Left kidney (tissue), 2 donors: ENCODE results near the gene PCMTD2. TPM values are rescaled to one million over a fixed set of nuclear protein-coding genes. Genes with fewer than 3 reads are reported as not detected.

ENCODE experiments used
- DNase-seq: peaks from one replicate; pipeline ENCODE4 v3.0.0-alpha.2; 2013
- polyA plus RNA-seq: library from polyadenylated mRNA; unstranded; fragments of 120-200 nt; gene quantifications from one replicate; pipeline ENCODE4 v1.2.1, GENCODE V29; 2013; ENCODE audit not compliant: insufficient read length

Gene PCMTD2
- polyA plus RNA-seq, 1 donor, result 211 TPM

DNA sequence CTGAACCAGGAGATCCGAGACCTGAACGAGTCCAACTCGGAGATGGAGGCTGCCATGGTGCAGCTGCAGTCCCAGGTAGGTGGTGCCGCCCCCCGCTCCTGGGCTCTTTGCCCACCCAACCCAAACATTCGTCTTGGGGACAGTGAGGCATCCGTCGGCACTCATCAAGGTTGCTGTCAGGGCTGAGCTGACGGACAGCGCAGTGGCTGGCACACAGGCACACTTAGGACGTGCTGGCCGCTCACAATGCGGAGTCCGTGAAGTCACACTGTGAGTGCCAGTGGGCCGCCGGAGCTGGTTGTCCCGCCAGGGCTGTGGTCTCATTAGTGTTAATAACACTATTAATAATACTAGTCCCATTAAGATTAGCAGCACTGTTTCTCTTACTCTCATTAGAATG is 18.2 kb upstream of the PCMTD2 start:
- no peak for DNase-seq

DNA sequence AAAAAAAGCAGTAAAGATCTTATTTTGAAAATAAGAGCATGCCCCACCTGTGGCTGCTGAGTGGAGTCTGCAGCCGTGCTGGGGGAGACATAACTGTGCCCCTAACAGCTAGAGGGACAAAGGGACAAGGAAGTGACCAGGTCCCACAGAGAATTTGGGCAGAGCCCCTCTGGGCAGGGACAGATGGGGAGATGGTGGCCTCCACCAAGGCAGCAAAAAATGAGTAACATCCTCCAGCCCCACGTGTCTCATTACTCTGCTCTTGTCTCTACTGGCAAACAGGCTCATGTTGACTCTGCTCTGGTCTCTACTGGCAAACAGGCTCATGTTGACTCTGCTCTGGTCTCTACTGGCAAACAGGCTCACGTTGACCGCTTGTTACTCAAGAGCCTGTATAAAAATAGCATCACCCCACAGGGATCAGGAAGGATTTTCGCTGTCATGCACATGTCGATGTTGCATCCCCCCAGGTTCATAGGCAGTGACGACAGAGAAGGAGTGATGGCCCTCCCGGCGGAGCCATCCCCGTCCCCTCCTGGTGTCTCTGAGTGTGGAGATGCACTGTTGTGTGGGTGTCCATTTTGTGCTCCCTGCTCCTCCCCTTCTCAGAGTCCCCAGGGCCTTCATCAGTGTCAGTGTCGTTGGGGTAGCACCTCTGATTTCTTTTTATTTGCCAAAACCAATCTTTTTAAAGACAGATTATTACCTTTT is 17.3 kb upstream of the PCMTD2 start:
- DNase-seq, result no peak

DNA sequence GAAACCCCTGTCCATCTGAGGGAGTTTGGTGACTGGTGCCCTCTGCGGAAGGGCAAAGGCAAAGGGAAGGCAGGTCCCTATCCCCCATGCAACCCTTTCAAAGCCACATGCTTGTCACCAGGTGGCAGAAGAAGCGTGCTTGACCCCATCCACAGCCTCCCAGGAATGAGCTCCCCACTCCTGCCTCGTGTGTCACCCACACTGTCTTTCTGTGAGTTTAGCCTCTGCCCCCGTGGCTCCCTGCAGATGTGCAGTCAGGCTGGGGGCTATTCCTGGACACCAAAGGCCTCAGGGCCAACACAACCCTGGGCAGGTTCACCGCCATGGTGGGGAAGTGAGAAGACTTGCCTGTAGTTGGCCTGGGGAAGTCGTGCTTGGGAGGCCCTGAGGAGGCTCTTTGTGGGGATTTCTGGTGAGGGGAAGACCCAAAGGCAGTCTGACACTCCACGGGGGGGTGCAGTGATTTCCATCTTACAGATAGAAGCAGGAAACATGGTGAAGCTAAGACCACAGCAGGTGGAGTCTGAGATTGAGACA is 16.6 kb upstream of the PCMTD2 start:
- no peak for DNase-seq

DNA sequence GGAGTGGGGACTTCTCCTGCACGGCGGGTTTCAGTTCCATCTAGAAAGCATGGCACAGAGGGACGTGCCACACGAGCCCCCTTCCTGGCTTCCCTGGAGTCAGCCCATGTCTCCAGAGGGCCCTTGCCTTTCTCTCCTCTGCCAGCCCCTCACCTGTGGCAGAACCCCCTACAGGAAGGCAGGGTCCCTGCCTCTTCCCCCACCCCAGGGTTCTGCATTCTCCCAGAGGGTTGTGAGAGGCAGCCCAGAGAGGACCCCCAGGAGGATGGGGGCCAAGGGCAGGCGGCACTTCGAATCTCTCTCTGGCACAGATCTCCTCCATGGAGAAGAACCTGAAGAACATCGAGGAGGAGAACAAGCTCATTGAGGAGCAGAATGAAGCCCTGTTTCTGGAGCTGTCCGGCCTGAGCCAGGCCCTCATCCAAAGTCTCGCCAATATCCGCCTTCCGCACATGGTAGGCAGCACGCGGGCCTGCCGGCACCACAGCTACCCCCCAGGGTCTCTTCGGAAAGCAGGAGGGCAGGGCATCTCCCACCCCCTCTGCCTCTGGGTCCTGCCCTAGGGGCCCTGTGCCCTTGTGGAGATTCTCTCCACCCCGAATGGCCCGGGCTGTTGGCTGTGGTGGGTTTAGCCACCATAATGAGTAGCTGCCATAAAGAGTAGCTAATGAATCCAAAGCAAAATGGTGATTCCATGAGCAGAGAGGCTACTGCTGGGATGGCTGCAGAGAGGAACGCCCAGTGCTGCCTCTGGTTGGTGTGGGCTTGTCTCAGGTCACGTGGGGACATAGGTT is 15.9 kb upstream of the PCMTD2 start:
- no peak for DNase-seq

DNA sequence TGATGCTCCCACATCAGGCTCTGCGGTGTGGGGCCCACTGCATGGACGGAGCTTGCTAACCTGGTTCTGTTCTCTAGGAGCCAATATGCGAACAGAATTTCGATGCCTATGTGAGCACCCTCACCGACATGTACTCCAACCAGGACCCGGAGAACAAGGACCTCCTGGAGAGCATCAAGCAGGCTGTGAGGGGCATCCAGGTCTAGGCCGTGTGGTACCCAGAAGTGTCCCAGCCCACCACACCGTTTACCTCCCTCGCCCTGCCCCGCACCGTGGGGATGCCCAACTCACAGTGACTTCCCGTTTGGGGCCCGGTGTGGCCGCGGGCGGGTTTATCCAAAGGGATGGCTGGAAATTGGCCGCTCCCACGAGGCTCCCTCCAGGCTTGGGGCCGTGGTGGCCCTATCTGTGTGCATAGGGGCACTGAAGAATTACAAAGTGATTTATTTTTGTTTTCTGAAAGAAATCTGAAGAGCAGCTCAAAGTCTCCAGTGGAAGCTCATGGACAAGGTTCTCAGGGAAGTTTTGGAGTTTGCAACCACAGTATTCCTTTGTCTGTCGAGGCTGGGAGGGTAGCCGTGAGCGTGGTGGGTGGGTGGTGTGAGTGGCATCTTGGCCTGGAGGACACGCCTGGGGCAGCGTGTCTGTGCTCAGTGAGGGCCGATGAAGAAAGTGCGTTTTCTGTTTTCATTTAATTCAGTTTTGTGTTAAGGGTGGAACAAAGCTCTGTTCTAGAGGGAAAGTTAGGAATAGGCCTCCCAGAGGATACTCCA is 15.1 kb upstream of the PCMTD2 start:
- no peak for DNase-seq

DNA sequence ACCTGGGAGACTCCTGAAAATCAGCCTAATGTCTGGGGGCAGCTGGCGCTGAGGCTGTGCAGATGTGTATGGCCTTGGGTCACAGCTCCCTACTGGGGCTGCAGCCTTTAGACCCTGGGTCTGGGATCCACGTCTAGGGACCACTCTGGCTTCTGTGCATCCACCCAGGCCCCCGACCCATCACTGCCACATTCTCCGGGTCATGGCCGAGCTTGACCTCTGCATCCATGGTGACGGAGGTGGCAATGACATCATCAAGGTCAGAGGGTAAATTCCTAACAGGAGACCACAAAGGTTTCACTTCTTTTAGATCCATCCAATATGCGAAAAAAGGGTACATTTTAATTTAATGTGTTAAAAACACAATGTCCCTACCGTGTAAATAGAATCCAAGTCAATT is 14.5 kb upstream of the PCMTD2 start:
- no peak for DNase-seq

DNA sequence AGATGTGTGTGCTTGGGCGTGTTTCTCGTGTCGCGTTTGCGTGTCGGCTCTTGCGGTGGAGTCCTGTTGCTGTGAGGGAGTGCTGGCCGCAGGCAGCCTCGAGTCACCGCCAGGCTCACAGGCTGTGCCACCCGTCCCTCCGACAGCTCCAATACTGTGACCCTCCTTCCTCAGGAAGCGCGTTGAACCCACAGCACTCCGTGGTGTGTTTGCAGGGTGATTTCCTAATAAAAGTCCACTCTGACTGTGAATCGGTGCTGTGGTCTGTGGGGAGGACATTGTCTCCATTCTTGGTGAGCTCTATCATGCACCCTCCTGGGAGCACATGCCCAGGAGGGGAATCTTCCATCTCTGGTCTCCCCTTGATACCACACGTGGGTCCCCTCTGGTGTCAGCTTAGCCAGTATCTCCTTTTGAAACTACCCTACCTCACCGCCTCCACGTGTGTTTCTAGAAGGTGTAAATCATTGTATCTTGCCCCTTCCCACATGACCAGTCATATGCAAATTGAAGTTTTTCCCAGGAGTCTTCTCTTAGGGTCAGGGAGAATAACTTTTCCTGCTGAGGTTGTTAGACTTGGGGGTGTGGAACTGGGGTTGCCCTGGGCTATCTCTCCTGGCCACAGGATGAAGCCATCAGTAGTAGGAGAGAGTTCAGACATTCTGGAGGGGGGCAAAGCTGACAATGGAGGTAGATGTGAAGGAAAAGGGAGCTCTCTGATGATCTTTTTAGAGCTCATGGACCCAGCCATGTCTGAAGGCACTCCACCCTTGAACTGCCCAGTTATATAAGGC is 13.3 kb upstream of the PCMTD2 start:
- no peak for DNase-seq

DNA sequence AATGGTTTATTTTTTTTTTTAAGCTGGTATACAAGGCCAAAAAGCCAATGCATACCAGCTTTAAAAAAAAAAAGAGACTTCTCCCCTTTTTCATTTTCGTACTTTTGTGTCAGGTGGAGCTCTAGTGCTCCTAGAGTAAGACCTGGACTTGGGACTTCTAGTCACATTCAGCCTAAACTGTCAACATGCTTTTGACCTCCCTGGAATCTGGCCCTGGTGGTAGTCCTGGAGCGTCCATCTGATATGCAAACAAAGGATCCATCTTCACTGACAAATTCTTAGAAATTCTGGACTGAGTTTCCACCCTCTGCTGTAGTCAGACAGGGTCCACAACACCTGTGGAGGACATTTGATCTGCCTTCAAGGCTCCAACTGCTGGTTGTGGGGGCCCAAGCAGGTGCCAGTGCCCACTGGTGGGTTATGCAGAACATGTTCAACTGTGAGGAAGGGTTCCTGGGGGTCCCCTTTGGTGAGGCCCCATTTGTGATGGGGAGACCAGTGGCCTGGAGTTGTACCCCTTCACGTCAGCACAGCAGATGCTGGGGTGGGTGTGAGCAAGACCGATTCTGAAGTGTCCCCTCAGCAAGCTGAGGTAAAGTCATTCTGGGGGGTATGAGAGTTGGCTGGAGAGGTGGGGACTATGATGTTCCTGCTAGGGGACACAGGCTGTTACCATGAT is 12.6 kb upstream of the PCMTD2 start:
- DNase-seq, result no peak

DNA sequence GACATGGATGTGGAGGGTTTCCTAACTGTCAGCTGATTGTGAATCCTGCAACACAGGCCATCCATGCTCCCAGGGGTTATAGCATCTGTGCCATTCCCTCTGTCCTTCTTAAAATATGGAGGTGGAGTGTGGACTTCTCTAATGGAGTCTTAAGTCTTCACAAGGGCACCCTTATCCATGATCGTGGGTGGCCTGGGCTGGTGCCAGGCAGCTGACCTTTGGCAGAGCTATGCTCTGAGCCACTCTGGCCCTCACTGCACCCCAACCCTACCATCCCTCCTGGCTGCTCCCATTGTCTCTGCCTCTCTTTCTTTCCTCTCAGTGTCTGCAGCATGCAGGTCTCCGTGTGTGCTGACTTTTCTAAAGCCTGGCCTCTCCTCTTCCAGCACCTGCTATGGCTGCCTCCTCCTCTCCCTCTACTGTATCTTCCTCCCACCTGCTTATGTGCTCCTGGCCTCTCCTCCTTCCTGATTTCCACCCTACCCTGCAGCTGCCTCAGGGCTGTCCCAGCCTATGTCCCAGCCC is 11.2 kb upstream of the PCMTD2 start:
- DNase-seq, result no peak

DNA sequence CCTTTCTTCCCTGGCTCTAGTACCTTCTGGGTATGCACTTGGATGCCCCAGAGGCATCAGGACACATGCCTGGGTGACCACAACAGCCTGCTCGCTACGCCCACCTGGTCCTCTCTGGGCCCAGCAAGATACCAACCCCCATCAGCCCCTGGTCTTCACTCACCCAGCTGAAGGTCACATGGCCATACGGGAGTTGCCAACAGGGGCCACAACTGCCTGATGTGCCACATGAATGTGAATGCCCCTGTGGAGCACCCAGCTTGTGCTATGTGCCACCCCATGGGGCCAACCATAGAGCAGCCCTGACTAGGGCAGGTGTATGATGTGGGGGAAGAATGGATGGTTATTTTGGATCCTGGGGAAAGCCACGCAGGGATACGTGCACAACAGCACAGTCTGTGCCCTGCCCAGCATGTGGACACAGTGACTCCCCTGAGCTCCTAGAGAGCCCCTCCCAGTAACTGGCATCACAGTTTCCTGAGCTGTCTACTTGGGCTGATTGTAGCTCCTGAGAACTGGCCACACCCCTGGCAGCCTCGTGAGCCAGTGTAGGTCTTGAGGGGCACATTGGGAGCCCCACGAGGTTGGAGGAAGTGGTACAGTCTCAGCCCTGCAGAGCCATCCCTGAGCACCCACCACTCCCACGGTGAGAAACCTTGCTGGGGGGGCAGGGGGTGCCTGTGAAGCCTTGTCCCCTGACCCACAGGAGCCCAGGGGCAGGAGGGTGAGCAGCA is 10.5 kb upstream of the PCMTD2 start:
- no peak for DNase-seq

DNA sequence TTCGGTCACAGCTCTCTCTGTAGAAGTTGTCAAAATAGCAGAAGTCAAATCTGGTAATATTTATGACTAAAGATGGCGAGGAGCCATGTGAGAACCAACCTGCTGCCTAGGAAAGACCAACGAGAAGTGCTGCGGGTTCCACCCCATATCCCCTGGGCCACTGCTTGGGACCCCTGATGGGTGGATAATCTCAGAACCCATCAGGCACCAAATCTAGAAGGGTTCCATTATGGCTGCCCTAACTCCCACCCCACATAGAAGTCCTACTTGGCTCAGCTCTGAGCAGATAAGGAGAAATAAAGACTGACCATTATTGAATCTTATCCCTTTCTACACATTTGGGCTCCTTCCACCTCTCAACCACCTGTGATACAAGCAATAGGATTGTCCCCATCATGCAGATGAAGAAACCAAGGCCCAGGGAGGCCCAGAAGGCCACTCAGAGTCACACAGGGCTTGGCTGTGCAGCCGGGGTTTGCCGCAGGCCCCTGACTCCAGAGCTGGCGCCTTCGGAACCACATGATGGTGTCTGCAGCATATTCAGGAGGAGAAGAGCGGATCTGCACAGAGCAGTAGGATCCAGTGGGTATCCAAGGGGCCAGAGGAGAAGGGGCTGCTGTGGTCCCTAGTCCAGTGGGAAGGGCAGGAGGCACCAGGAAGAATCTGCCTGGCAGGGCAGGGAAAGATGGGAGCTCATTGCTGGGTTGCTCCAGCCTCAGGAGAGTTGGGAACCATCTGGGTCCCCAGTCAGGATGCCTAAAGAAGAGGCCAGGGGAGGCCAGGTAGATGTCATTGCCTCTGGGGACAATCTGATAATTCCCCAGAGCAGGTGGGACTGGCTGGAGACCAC is 9.6 kb upstream of the PCMTD2 start:
- DNase-seq, result no peak

DNA sequence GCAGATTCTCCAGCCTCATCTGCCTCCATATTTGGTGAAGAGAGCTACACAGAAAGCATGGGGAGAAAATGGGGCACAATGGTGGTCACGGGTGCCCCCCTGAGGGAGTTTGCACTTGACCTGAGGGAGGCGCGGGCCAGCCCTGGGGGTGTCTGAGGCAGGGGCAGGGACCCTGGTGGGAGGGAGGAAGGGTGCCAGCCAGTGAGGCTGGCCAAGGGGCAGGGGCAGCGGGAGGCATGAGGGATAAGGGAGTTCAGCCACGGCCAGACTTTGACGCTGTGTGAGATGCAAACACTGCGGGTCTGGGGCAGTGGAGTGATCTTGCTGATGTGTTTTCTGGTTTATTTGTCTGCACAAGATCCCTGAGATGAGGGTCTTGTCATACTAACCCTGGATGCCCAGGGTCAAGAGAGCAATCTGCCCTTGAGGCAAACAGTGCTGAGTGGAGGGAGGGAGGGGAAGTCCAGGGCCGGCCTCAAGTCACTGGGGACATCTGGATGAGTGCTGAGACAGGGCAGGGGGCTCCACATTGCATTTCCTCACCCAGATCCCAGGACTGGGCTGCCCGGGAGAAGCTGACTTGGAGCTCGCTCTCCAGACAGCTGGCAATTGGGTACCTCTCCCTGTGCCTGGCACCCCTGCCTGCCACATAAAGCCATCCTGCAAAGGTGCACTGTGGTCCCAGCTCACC is 8.8 kb upstream of the PCMTD2 start:
- no peak for DNase-seq

DNA sequence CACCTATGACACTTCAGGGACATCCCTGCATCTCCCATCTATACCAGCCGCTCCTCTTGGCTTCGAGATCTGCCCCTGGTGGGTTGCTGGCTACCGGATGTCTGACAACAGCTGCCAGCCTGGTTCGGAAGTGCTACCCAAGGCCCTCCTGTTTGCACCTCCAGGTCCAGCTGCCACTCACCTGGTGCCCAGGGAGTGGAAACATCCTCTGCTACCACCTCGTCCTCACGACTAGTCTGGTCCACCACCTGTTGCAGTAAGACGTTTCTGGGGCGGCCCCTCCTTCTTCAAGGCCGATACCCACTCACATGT is 8.3 kb upstream of the PCMTD2 start:
- no peak for DNase-seq

DNA sequence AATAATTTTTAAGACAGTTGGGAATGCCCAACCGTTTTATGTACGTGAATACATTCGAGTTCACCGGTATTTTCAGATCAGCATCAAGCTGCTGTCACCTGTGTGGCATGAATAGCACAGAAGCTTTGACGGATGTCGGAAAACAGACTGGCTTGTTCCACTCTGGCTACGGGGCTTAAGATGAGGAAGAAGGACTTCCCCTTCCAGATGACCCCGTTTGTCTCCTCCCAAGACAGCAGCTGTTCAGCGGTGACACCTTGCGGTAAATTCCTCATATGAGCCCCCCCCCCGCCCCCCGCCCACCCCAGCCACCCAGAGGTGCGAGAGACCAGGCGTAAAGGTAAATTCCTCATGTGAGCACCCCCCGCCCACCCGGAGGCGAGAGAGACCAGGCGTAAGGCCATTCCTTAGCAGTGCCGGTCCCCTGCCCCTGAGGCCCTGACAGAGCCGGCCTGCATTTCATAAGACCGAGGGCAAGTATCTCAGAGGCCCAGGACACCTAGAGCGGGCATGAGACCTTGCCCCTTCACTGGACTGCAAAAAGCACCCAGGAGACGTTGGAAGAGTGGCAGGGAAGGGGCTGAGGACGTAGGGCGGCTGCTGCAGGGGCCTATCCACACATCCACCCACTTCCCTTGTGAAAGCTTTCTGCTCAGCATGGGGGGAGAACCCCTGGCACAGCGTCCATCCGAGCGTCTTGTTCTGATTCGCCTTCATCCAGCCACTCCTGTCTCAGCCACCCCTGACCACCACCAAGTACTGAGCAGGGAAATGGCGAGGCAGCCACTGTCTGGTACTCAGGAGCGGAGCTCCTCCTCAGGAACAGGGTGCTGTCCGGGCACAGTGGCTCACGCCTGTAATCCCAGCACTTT is 7.3 kb upstream of the PCMTD2 start:
- DNase-seq, result no peak

DNA sequence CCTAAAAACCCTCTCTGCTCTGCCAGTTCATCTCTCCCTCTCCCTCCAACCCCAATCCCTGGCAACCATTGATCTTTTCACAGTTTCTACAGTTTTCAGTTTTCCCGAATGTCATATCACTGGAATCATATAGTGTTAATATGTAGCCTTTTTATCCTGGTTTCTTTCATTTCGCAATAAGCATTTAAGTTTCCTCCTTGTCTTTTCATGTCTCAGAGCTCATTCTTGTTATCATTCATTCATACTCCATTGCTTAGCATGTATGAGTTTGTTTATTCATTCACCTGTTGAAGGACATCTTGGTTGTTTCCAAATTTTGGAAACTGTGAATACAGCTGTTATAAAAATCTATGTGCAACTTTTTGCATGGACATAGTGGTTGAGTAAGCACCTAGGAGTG is 5.5 kb upstream of the PCMTD2 start:
- DNase-seq, result no peak

DNA sequence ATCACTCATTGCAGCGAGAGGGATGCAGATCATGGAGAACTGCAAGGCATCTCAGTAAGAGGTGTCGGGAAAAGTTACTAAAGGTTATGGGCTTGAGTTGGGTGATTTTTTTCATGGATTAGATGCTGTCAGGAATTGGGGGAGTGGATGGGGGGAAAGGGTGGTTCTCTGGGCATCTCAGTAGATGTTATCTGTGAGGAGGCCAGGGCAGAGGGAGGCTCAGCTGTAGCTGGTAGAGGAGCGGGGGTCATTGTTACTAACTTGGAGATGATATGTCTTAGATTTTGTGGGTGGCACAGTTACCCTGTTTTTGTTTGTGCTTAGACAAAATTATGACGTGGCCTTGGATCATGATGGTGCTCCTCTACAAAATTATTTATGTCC is 2.6 kb upstream of the PCMTD2 start:
- DNase-seq, result no peak

DNA sequence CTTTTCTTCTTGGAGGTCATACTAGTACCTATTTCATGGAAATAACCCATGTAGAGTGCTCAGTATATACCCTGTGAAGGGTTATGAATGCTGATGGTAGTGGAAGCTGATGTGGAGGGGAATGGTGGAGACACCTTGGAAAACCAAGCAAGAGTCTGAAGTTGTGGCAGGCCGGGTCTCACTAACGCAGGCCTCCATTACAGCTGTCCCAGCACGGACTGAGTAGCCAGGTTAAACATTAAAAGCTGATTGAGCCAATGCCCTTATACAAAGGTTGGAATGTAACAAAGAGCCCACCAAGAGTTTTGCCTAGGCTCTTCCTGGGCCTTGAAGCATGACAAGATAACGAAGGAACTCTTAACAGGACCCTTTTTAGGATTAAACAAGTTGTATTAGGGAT is 2.1 kb upstream of the PCMTD2 start:
- DNase-seq, result no peak

DNA sequence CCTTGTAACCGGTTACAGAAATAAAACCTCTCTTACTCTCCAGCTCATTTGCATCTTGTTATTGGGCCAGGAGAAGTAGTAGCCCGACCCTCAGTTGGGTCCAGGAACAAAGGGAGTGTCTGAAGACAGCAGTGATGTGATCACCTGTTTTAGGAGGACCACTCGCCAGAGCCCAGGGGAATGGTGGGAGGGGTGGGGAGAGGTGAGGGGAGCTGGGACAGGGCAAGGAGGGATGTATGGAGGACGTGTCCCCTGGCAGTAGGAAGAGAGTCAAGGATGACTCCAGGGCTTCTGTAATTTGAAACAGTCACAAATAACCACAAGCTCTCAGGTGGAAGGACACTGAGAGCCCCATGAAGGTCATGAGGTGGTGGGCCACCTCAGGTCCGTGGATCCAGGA is 1.4 kb upstream of the PCMTD2 start:
- DNase-seq, result no peak
